Left colon (tissue), 2 donors: ENCODE data around the gene SDE2. TPM values are rescaled to one million over a fixed set of nuclear protein-coding genes. Genes with fewer than 3 reads are reported as not detected.
"Not testable (repeated sequence)": the region's sequence is repeated elsewhere in the genome, so short reads cannot be mapped to it uniquely, and the experiment has no call there.

Source experiments
- ATAC-seq: fragments of 200-7000 bp; cut with Tn5 transposase; one replicate; pipeline ENCODE4 v1.9.1; 2020; ENCODE audit warnings: mild to moderate bottlenecking, moderate library complexity
- DNase-seq, 2 donors: peaks; one replicate each; pipeline ENCODE4 v3.0.0-alpha.2; 2020
- intact Hi-C, 2 donors: fragments of 100-400 bp; cut with DNase I in 1 of 2; cut with micrococcal nuclease in 1 of 2; formaldehyde crosslinking; loops; one replicate each; pipeline versions ENCODE4 v1.11.2 to v1.14.0; 2022; cut with DNase I, micrococcal nuclease
- total RNA-seq, 2 donors: library from RNA; stranded (reverse); fragmentation: NEBNext Ultra II Directional; extraction: Animal tissue kit (Norgen Biotek cat#: 25700); gene quantifications; one replicate each; pipeline ENCODE4 v1.2.1, GENCODE V29; 2021
- donor health status: DM: no; HTN: no; CAD: no.
- donor health status: DM: yes; HTN: yes; CAD: no.

The SDE2 gene
- total RNA-seq, 2 donors from 2014 or later: 16.2 to 16.4 TPM

GRCh38 chr1:225981714-225982113, 17.4 kb downstream of the SDE2 start:
- no peak for ATAC-seq
- DNase-seq: no peak
- intact Hi-C loops: no loop called here

- peak; percentile 63 to 80 for DNase-seq
- peak; percentile 83 for ATAC-seq
- intact Hi-C loops: no loop called here
These were observed 18.9 kb downstream of the SDE2 start for GRCh38 chr1:225980005-225980836.

- ATAC-seq (no peak), DNase-seq (no peak)
- intact Hi-C loops: loop anchor here (10.0 kb wide), 2 partner anchors 505 to 665 kb away; no protein-coding TSS in a partner anchor
These were observed 19.7 kb downstream of the SDE2 start for GRCh38 chr1:225979421-225979820.

- no peak for DNase-seq
- ATAC-seq: no peak
- intact Hi-C loops: loop anchor here (10.0 kb wide), 2 partner anchors 503 to 663 kb away; no protein-coding TSS in a partner anchor
These were observed 21.0 kb downstream of the SDE2 start for GRCh38 chr1:225977937-225978748.

- not testable (repeated sequence) for DNase-seq, ATAC-seq
- intact Hi-C loops: loop anchor here (10.0 kb wide), 2 partner anchors 500 to 660 kb away; no protein-coding TSS in a partner anchor
These were observed 24.0 kb downstream of the SDE2 start for GRCh38 chr1:225975146-225975545.

GRCh38 chr1:225974454-225974853, 24.7 kb downstream of the SDE2 start:
- intact Hi-C loops: loop anchor here (10.0 kb wide), 2 partner anchors 500 to 660 kb away; no protein-coding TSS in a partner anchor
- ATAC-seq (no peak), DNase-seq (no peak)

GRCh38 chr1:225973158-225973557, 26.0 kb downstream of the SDE2 start:
- peak; percentile 93 for ATAC-seq
- peak; percentile 57 to 80 for DNase-seq
- intact Hi-C loops: loop anchor here (2.0 to 10.0 kb wide), 3 partner anchors 498 to 658 kb away; no protein-coding TSS in a partner anchor

GRCh38 chr1:225972344-225973152, 26.6 kb downstream of the SDE2 start:
- ATAC-seq: no peak
- no peak for DNase-seq
- intact Hi-C loops: loop anchor here (2.0 to 10.0 kb wide), 3 partner anchors 498 to 658 kb away; no protein-coding TSS in a partner anchor

- not testable (repeated sequence) for ATAC-seq, DNase-seq
- intact Hi-C loops: loop anchor here (10.0 kb wide), 2 partner anchors 496 to 656 kb away; no protein-coding TSS in a partner anchor
These were observed 28.5 kb downstream of the SDE2 start for GRCh38 chr1:225970592-225971157.

GRCh38 chr1:225969751-225970150, 29.4 kb downstream of the SDE2 start:
- intact Hi-C loops: loop anchor here (10.0 kb wide), 2 partner anchors 495 to 655 kb away; no protein-coding TSS in a partner anchor
- not testable (repeated sequence) for ATAC-seq, DNase-seq

- DNase-seq (no peak), ATAC-seq (no peak)
- intact Hi-C loops: no loop called here
These were observed 33.9 kb downstream of the SDE2 start for GRCh38 chr1:225965231-225965630.

- ATAC-seq (no peak), DNase-seq (no peak)
- intact Hi-C loops: no loop called here
These were observed 35.2 kb downstream of the SDE2 start for GRCh38 chr1:225963735-225964530.

GRCh38 chr1:225962440-225962975, 36.6 kb downstream of the SDE2 start:
- peak in 1 of 2 donors; percentile 85 for DNase-seq
- intact Hi-C loops: no loop called here
- ATAC-seq: peak; percentile 93

GRCh38 chr1:225961659-225962439, 37.3 kb downstream of the SDE2 start:
- intact Hi-C loops: no loop called here
- no peak for DNase-seq
- no peak for ATAC-seq

GRCh38 chr1:225958041-225958440, 41.1 kb downstream of the SDE2 start:
- intact Hi-C loops: no loop called here
- DNase-seq (no peak), ATAC-seq (no peak)

GRCh38 chr1:225954753-225955152, 44.4 kb downstream of the SDE2 start:
- intact Hi-C loops: no loop called here
- ATAC-seq: no peak
- no peak for DNase-seq
